ENCODE results near the gene ZNF777. TPM values are rescaled to one million over a fixed set of nuclear protein-coding genes. Genes with fewer than 3 reads are reported as not detected.
"Not testable (repeated sequence)": the region's sequence is repeated elsewhere in the genome, so short reads cannot be mapped to it uniquely, and the experiment has no call there.

Gene ZNF777
- total RNA-seq, 3 donors from 2014 or later = 28.3 to 33.2 (median 29.3) TPM

DNA sequence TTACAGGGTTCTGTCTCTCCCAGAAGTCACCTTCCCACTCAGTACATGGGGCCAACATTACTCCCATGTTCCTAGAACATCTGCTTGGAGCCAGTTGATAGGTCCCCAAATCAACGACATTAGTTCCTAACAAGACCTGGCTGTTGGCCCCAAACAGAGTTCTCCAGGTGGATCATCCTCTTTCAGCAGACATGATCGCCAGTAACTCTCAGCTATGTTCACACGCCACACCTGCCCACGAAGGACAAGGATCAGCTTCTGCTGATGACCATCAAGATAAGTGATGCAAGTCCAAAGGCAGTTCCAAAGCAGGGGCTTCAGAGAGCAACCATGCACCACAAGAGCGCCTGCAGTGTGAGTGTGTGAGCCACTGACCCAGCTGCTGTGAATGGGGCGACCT, 11.0 kb downstream of the ZNF777 start:
- Mint-ChIP-seq H3K4me1 (ENCODE audit: low read depth) (peaks cover 2% of the 10 kb centered on the region), H3K9me3 (no peaks in the 10 kb centered on the region), H3K36me3 (ENCODE audit: insufficient read depth) (peaks cover 51% of the 10 kb centered on the region), H3K4me3 (no peak overlapping the region), H3K27me3 (ENCODE audit: low read depth) (no peaks in the 10 kb centered on the region)
- ATAC-seq (no peak), DNase-seq (no peak)

DNA sequence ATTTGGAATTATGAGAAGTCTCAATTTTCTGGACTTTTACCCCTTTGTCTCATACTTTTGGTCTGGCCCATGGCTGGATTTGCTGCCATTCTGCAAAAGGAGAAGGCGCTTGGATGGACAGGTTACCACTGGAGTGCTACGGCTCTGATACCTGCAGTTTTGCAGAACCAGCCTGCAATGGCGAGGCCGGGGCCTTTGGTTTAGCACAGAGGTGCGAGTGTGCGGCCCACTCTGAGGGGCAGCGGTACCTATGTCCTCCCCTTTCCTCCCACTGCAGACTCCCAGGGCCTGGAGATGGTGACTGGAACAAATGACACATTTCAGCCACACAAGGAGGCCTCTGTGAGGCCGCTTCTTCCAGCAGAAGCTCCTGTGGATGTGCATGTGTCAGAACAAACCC, 11.9 kb downstream of the ZNF777 start:
- no peaks in the 10 kb centered on the region for H3K9me3 Mint-ChIP-seq
- no peak for ATAC-seq
- H3K36me3 Mint-ChIP-seq (ENCODE audit: insufficient read depth) = peaks cover 51% of the 10 kb centered on the region
- H3K4me1 Mint-ChIP-seq (ENCODE audit: low read depth) = peaks cover 2% of the 10 kb centered on the region
- no peaks in the 10 kb centered on the region for H3K27me3 Mint-ChIP-seq (ENCODE audit: low read depth)
- no peak overlapping the region for H3K4me3 Mint-ChIP-seq
- no peak for DNase-seq

DNA sequence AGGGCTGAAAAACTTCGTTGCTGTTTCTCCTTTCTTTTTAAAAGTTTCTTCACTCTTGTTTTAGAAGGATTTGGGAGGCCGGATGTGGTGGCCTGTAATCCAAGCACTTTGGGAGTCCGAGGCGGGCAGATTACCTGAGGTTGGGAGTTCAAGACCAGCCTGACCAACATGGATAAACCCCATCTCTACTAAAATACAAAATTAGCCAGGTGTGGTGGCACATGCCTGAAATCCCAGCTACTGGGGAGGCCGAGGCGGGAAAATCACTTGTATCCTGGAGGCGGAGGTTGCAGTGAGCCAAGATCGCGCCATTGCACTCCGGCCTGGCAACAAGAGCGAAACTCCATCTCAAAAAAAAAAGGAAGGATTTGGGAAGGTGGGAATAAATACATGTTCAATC, 14.8 kb downstream of the ZNF777 start:
- not testable (repeated sequence) for H3K4me1 Mint-ChIP-seq (ENCODE audit: low read depth); H3K27me3 Mint-ChIP-seq (ENCODE audit: low read depth); ATAC-seq; DNase-seq; H3K9me3 Mint-ChIP-seq; H3K4me3 Mint-ChIP-seq
- H3K36me3 Mint-ChIP-seq (ENCODE audit: insufficient read depth) = peaks cover 48% of the 10 kb centered on the region

DNA sequence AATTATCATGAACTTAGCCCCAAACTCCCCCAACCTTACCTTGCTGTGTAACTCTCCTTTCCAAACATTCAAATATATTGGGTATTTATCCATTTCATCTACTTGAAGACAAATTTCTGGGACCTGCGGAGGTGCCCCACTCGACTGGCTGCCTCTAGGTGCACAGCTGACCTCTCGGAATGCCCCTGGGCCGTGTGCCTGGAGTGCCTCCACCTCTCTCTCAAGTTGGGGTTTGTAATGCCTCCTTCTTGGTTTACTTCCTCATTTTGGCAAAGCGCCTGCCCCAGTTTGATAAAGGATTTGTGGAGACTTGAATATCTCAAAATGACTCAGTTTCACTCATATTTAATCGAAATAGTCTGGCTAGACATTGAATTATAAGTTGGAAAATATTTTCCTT, 16.6 kb downstream of the ZNF777 start:
- no peak for ATAC-seq
- Mint-ChIP-seq H3K4me3 (no peak overlapping the region), H3K4me1 (ENCODE audit: low read depth) (peaks cover 14% of the 10 kb centered on the region), H3K27me3 (ENCODE audit: low read depth) (no peaks in the 10 kb centered on the region), H3K36me3 (ENCODE audit: insufficient read depth) (peaks cover 37% of the 10 kb centered on the region), H3K9me3 (no peaks in the 10 kb centered on the region)
- no peak for DNase-seq

DNA sequence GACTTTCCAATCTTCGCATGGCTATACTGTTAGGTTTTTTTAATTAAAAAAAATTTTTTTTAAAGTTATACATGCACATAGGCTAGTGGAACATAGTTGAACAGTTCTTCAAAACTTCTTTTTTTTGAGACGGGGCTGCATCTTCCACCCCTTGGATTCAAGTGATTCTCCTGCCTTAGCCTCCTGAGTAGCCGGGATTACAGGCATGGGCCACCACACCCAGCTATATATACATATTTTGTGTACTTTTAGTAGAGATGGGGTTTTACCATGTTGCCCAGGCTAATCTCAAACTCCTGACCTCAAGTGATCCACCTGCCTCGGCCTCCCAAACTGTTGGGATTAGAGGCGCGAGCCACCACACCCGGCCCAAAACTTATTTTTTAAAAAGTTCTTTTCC, 17.3 kb downstream of the ZNF777 start:
- peaks cover 40% of the 10 kb centered on the region for H3K36me3 Mint-ChIP-seq (ENCODE audit: insufficient read depth)
- no peak overlapping the region for H3K4me3 Mint-ChIP-seq
- DNase-seq = no peak
- no peak for ATAC-seq
- no peaks in the 10 kb centered on the region for H3K9me3 Mint-ChIP-seq
- no peaks in the 10 kb centered on the region for H3K27me3 Mint-ChIP-seq (ENCODE audit: low read depth)
- H3K4me1 Mint-ChIP-seq (ENCODE audit: low read depth) = peaks cover 14% of the 10 kb centered on the region

DNA sequence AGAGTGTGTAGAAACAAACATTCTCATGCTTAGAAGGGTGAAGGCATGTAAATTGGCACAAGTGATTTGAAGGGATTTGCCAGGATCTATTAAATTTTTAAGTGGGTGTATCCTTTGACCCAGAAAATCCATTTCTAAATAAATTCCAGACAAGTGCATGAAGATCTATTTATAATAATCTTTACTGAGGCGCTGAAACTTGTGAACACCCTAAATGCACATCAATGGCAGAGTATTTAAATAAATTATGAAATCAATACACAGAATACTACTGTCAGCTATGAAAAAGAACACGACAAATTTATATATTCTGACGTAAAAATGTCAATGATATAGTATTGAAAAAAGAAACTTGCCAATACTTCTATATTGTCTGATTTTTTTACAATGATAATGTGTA, 17.9 kb downstream of the ZNF777 start:
- no peak for DNase-seq
- Mint-ChIP-seq H3K4me3 (no peak overlapping the region), H3K36me3 (ENCODE audit: insufficient read depth) (peaks cover 40% of the 10 kb centered on the region), H3K4me1 (ENCODE audit: low read depth) (peaks cover 14% of the 10 kb centered on the region), H3K27me3 (ENCODE audit: low read depth) (no peaks in the 10 kb centered on the region), H3K9me3 (no peaks in the 10 kb centered on the region)
- no peak for ATAC-seq

DNA sequence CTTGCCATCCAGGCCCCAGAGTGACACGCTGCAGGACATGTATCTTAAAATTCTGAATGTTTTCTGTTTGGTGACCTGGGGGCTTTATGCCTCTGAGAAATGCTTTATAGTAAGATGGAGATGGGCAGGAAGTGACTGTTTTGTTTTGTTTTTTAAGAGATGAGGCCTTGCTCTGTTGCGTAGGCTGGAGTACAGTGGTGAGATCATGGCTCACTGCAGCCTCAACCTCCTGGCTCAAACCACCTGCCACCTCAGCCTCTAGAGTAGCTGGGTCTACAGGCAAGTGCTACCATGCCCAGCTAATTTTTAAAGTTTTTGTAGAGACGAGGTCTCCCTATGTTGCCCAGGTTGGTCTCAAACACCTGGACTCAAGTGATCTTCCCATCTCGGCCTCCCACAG, 20.6 kb downstream of the ZNF777 start:
- ATAC-seq (peak; percentile 67 to 81), DNase-seq (no peak)
- Mint-ChIP-seq H3K4me3 (no peak overlapping the region), H3K27me3 (ENCODE audit: low read depth) (no peaks in the 10 kb centered on the region), H3K4me1 (ENCODE audit: low read depth) (peaks cover 14% of the 10 kb centered on the region), H3K9me3 (no peaks in the 10 kb centered on the region), H3K36me3 (ENCODE audit: insufficient read depth) (peaks cover 30% of the 10 kb centered on the region)

DNA sequence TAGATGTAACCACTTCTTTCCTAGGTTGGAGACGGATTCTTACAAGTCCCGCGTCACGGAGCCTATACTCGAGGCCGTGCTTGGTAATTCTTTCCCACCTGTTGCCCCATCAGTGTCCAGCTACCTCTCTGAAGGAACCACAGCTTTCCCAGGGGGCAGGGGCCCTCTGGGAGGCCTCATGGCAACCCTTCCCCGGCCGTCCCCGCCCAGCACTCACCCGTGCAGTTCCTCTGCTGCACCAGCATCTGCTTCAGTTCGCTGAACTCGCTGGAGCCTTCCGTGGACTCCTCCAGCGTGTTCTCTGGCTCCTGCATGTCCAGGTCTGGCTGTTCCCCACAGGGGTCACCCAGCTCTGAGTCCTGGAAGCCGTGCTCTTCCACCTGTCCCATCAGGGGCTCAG, 24.5 kb downstream of the ZNF777 start:
- H3K27me3 Mint-ChIP-seq (ENCODE audit: low read depth) = no peaks in the 10 kb centered on the region
- H3K36me3 Mint-ChIP-seq (ENCODE audit: insufficient read depth) = peaks cover 44% of the 10 kb centered on the region
- no peak overlapping the region for H3K4me3 Mint-ChIP-seq
- DNase-seq (no peak), ATAC-seq (no peak)
- no peaks in the 10 kb centered on the region for H3K9me3 Mint-ChIP-seq
- peaks cover 14% of the 10 kb centered on the region for H3K4me1 Mint-ChIP-seq (ENCODE audit: low read depth)

DNA sequence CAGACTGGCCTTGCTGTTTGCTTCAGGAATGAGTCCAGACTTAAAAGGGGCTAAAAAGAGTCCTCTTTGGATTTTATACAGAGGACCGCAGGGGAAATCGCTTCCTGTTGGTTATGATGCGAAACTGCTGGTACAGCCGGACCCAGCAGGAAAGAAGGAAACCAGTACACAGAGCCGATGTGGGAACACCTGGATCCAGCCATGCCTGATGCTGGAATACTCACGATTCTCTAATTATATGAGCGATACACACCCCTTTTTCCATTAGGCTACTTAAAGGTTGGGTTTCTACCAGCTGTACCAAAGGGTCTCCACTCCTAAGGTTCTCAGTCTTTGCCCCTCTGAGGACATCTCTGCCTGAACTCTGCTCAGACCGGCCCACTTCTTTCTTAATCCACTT, 27.7 kb downstream of the ZNF777 start:
- Mint-ChIP-seq H3K36me3 (ENCODE audit: insufficient read depth) (peaks cover 56% of the 10 kb centered on the region), H3K4me1 (ENCODE audit: low read depth) (peaks cover 2% of the 10 kb centered on the region), H3K27me3 (ENCODE audit: low read depth) (no peaks in the 10 kb centered on the region), H3K9me3 (no peaks in the 10 kb centered on the region), H3K4me3 (no peak overlapping the region)
- ATAC-seq (no peak), DNase-seq (no peak)

DNA sequence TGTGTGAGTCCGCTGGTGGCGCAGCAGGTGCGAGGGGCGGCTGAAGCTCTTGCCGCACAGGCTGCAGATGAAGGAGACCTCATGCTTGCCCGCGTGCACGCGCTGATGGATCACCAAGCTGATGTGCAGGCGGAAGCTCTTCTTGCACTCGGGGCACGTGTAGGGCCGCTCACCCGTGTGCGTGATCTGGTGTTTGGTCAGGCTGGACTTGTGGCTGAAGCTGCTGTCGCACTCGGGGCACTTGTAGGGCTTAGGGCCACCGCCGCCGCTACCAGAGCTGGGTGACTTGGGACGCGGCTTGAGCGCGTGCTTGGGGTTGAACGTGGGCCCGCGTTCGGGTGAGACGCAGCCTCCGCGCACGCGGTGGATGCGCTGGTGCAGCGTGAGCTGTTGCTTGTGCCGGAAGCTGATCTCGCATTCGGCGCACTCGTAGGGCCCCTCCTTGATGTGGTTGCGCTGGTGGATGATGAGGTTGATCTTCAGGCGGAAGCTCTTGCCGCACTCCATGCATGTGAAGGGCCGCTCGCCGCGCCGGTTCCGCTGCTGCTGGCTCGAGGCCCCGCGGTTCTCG, 28.7 kb downstream of the ZNF777 start:
- Mint-ChIP-seq H3K4me1 (ENCODE audit: low read depth) (peaks cover 2% of the 10 kb centered on the region), H3K27me3 (ENCODE audit: low read depth) (no peaks in the 10 kb centered on the region), H3K4me3 (no peak overlapping the region), H3K36me3 (ENCODE audit: insufficient read depth) (peaks cover 54% of the 10 kb centered on the region), H3K9me3 (no peaks in the 10 kb centered on the region)
- DNase-seq (no peak), ATAC-seq (no peak)

DNA sequence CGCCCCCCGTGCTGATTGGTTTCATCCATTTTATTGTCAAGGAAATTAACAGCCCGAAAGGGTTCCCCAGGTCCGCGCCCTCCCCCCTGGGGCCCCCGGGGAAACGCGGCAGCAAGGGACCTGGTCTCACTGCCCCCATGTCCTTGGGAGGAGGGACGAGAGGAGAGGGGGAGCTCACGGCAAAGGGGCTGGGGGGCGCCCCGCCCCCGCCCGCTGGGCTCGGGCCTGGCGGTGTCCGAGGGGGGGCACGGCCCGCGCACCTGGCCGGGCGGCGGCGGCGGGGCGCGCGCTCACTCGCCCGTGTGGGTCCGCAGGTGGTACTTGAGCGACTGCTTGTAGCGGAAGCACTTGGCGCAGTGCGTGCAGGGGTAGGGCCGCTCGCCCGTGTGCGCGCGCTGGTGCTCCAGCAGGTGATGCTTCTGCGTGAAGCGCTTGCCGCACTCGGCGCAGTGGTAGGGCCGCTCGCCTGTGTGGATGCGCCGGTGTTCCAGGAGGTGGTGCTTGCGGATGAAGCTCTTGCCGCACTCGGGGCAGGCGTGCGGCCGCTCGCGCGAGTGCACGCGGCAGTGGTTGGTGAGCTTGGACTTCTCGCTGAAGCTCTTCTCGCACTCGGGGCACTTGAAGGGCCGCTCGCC, 29.3 kb downstream of the ZNF777 start:
- peaks cover 2% of the 10 kb centered on the region for H3K4me1 Mint-ChIP-seq (ENCODE audit: low read depth)
- no peak for ATAC-seq
- peaks cover 51% of the 10 kb centered on the region for H3K36me3 Mint-ChIP-seq (ENCODE audit: insufficient read depth)
- H3K27me3 Mint-ChIP-seq (ENCODE audit: low read depth) = no peaks in the 10 kb centered on the region
- DNase-seq = no peak
- H3K9me3 Mint-ChIP-seq = no peaks in the 10 kb centered on the region
- no peak overlapping the region for H3K4me3 Mint-ChIP-seq

DNA sequence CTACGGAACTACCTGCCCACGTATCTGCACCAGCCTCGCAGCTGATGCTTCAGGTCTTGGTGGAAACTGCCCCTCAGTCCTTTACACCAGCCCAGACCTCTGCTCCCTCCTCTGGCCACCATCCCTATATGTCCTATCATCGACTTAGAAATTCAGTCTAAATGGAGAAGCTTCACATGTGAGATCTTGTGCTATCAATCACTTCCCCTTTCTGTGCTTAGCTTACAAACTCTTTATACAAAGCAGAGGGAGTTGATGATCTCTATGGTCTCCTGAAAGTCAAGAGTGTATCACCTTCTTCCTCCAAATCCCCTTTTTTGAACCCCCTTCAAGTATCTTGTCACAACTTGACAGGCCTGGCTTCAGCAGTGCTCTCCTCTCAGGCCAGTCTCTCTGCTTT, 30.7 kb downstream of the ZNF777 start:
- Mint-ChIP-seq H3K4me3 (no peak overlapping the region), H3K9me3 (no peaks in the 10 kb centered on the region), H3K27me3 (ENCODE audit: low read depth) (no peaks in the 10 kb centered on the region), H3K36me3 (ENCODE audit: insufficient read depth) (peaks cover 48% of the 10 kb centered on the region), H3K4me1 (ENCODE audit: low read depth) (peaks cover 2% of the 10 kb centered on the region)
- ATAC-seq (no peak), DNase-seq (no peak)

DNA sequence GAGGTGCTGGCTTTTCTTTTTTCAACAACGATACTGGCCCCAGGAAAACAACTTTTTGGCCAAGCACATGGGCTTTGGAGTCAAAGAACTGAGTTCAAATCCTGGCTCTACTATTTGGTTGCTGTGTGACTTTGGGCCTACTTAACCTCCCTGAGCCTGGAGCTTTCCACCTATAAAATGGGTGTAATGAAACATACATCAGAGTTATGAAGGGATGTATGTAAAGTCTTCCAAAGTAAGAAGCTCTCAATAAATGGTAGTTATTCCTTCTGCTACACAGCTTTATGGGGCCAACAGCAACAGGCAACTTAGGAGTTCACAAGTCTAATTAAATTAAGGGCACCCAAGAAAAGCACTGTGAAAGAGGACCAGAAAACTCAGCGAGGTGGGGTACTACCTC, 33.0 kb downstream of the ZNF777 start:
- no peaks in the 10 kb centered on the region for H3K9me3 Mint-ChIP-seq

DNA sequence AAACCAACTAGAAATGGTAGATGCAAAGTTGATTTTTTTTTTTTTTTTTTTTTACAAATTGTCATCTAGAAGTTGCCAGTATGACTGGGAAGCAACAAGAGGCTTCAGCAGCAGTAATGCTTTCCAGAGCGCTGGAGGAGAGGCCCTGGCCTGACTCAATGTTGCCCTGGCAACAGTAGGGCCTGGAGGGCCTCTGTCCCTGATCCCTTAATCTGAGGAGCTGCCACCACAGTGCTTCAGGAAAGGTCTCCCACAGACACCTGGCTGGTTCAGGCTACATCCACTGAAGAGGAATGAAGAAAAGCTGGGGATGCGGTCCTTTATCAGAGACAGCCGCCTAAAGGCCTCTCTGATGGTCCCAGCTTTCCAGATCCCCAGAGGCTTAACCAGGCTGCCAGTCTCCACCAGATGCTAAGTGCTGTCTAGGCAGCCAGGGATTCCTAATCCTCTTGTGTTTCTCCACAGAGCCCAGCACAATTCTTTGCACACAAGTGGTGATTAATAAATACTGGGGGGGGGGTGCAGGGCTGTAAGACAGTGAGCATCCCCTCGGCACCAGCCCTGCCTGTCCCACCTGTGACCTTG, 33.7 kb downstream of the ZNF777 start:
- DNase-seq (no peak), ATAC-seq (no peak)
- Mint-ChIP-seq H3K36me3 (ENCODE audit: insufficient read depth) (peaks cover 24% of the 10 kb centered on the region), H3K4me1 (ENCODE audit: low read depth) (peaks cover 5% of the 10 kb centered on the region), H3K4me3 (no peak overlapping the region), H3K27me3 (ENCODE audit: low read depth) (no peaks in the 10 kb centered on the region), H3K9me3 (no peaks in the 10 kb centered on the region)

More for the DNA sequence above, 33.0 kb downstream of the ZNF777 start:
- DNase-seq (no peak), ATAC-seq (no peak)
- peaks cover 5% of the 10 kb centered on the region for H3K4me1 Mint-ChIP-seq (ENCODE audit: low read depth)
- no peak overlapping the region for H3K4me3 Mint-ChIP-seq
- H3K27me3 Mint-ChIP-seq (ENCODE audit: low read depth) = no peaks in the 10 kb centered on the region
- H3K36me3 Mint-ChIP-seq (ENCODE audit: insufficient read depth) = peaks cover 29% of the 10 kb centered on the region

DNA sequence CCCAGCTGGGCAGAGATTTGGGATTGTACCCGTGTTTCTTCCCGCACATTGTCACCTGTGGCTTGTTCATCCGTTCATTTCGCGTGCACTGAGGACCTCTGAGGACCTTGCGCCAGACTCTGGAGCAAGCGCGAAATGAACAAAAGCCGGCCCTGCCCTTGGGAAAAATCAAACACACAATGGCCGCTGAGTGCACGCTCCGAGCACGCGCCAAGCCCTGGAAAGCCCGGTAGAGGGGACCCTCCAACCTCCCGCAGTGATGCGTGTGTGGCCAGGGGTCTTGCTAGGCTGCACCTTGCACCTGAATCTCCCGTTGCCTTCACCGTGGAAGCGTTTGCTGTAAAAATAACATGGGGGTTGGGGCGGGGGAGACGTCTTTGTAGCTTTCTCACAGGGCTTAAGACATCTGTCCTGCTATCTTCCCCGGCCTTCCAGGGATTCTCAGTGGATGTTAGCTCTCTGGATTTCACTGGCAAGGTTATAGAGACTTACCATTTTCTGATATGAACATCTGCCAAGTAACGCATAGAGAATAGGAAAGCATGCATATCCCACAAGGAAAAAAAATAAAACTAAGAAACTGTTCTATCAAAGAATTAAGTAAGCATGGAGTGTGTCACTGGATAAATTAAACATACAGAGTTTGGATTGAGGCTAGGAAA, 37.3 kb downstream of the ZNF777 start:
- Mint-ChIP-seq H3K9me3 (no peaks in the 10 kb centered on the region), H3K4me3 (peak overlapping the region; percentile 66), H3K36me3 (ENCODE audit: insufficient read depth) (peaks cover 3% of the 10 kb centered on the region), H3K27me3 (ENCODE audit: low read depth) (no peaks in the 10 kb centered on the region), H3K4me1 (ENCODE audit: low read depth) (peaks cover 8% of the 10 kb centered on the region)
- ATAC-seq = no peak
- no peak for DNase-seq

Measured in activated T-cell treated with anti-CD3 and anti-CD28 coated beads, Interleukin-2, amount 50 U/mL, for 4 hours (primary cell).